Measurements from ENCODE around the gene PSMG1.

Gene PSMG1

GRCh38 chr21:39155578-39155977, 27.7 kb downstream of the PSMG1 start:
- DNase-seq, result no peak

GRCh38 chr21:39153842-39154241, 29.4 kb downstream of the PSMG1 start:
- DNase-seq, result no peak

- no peak for DNase-seq
Observed at GRCh38 chr21:39153373-39153772, 29.9 kb downstream of the PSMG1 start.

- DNase-seq, result no peak
Observed at GRCh38 chr21:39152271-39152670, 31.0 kb downstream of the PSMG1 start.

- DNase-seq, result no peak
Observed at GRCh38 chr21:39150877-39151276, 32.4 kb downstream of the PSMG1 start.

- no peak for DNase-seq
Observed at GRCh38 chr21:39150316-39150715, 32.9 kb downstream of the PSMG1 start.

GRCh38 chr21:39149882-39150281, 33.4 kb downstream of the PSMG1 start:
- no peak for DNase-seq

GRCh38 chr21:39148975-39149374, 34.3 kb downstream of the PSMG1 start:
- no peak for DNase-seq

- DNase-seq, result no peak
Observed at GRCh38 chr21:39144191-39144590, 39.1 kb downstream of the PSMG1 start.

- no peak for DNase-seq
Observed at GRCh38 chr21:39142972-39143371, 40.3 kb downstream of the PSMG1 start.

GRCh38 chr21:39141502-39141901, 41.7 kb downstream of the PSMG1 start:
- DNase-seq, result peak; percentile 67

GRCh38 chr21:39137248-39138178, 45.7 kb downstream of the PSMG1 start:
- DNase-seq, result peak; percentile 17

- no peak for DNase-seq
Observed at GRCh38 chr21:39136711-39137110, 46.5 kb downstream of the PSMG1 start.

- DNase-seq, result peak; percentile 75
Observed at GRCh38 chr21:39136138-39136537, 47.1 kb downstream of the PSMG1 start.

- DNase-seq, result no peak
Observed at GRCh38 chr21:39134288-39134810, 48.9 kb downstream of the PSMG1 start.

- no peak for DNase-seq
Observed at GRCh38 chr21:39132248-39132647, 51.0 kb downstream of the PSMG1 start.

- no peak for DNase-seq
Observed at GRCh38 chr21:39131791-39132190, 51.5 kb downstream of the PSMG1 start.

GRCh38 chr21:39127506-39127905, 55.7 kb downstream of the PSMG1 start:
- no peak for DNase-seq

GRCh38 chr21:39126486-39126806, 56.8 kb downstream of the PSMG1 start:
- DNase-seq, result no peak

- DNase-seq, result peak; percentile 89
Observed at GRCh38 chr21:39125752-39126485, 57.3 kb downstream of the PSMG1 start.

Data from NCI-H510A treated with DMSO at 0.1 percent for 48 hours (cell line).